Neuron (in vitro differentiated cells): Measurements from ENCODE around the gene HEATR5A.
"Not testable (repeated sequence)": the region's sequence is repeated elsewhere in the genome, so short reads cannot be mapped to it uniquely, and the experiment has no call there.

Source experiments
- H2AFZ ChIP-seq: one replicate; pipeline ENCODE4 v1.6.1; 2013; ENCODE audit warnings: low read depth, mild to moderate bottlenecking, inconsistent platforms, low read length, moderate library complexity
- H3K27me3 ChIP-seq: one replicate; pipeline ENCODE4 v1.6.1; 2013; ENCODE audit warnings: low read length; ENCODE audit not compliant: insufficient read depth
- H3K36me3 ChIP-seq: one replicate; pipeline ENCODE4 v1.6.1; 2013; ENCODE audit warnings: low read length; ENCODE audit not compliant: insufficient read depth
- H3K4me1 ChIP-seq: one replicate; pipeline ENCODE4 v1.6.1; 2013; ENCODE audit warnings: low read length; ENCODE audit not compliant: insufficient read depth
- H3K4me3 ChIP-seq: 2 replicates; pipeline ENCODE4 v1.5.1; 2013; ENCODE audit warnings: mild to moderate bottlenecking, low read length, moderate library complexity
- H3K9me3 ChIP-seq: one replicate; pipeline ENCODE4 v1.6.1; 2013; ENCODE audit warnings: low read length

Gene HEATR5A

DNA sequence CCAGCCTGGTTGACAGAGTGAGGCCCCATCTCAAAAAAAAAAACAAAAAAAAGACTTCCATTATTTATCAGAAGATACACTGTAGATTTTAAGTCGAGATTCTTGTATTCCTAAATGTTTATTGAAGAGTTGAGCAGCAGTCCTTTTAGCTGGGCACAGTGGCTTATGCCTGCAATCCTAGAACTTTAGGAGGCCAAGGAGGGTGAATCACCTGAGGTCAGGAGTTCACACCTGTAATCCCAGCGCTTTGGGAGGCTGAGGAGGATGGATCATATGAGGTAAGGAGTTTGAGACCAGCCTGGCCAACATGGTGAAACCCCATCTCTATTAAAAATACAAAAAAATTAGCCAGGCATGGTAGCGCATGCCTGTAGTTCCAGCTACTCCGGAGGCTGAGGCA lies 57.6 kb downstream of the HEATR5A start:
- Histone ChIP-seq H3K4me1 (no peaks in the 10 kb centered on the region), H3K9me3 (no peaks in the 10 kb centered on the region), H3K4me3 (no peak overlapping the region), H3K27me3 (no peaks in the 10 kb centered on the region), H3K36me3 (peaks cover 13% of the 10 kb centered on the region), H2AFZ (no peak overlapping the region)

- H3K9me3 ChIP-seq, H2AFZ ChIP-seq, H3K27me3 ChIP-seq, H3K4me1 ChIP-seq, H3K4me3 ChIP-seq: not testable (repeated sequence)
- H3K36me3 ChIP-seq, result peaks cover 17% of the 10 kb centered on the region
Observed at GRCh38 chr14:31361761-31362160, 58.6 kb downstream of the HEATR5A start.

DNA sequence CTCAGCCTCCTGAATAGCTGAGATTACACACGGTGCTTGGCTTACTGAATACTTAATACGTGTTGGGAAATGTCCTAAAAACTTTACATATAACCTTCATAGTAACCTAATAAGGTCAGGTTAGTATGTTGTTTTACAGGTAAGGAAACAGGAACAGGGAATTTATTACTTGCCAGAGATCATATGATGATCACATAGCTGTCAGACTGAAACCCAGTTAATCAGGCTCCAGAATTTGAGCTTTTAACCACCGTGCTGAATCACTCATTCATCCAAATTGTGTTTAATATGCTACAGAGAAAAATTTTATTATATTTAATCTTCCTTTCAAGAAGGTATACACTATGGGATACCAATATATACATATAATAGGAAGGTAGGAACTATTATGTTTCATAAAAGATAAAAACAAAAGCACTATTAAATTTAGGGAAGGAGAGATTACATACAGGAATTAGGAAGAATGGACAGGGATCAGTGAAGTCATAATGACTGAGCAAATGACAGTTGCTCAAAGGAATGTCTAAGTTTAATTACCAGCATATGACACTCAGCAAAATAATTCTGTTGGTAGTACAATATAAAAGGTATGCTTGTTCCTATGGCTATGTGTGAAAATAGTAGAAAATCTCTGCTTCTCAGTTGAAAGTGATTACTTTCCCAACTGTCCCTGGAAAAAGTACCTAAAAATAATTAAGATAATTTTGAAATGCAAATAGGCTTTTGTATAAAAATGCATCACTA lies 59.3 kb downstream of the HEATR5A start:
- Histone ChIP-seq H3K36me3 (peaks cover 17% of the 10 kb centered on the region), H2AFZ (no peak overlapping the region), H3K4me1 (no peaks in the 10 kb centered on the region), H3K27me3 (no peaks in the 10 kb centered on the region), H3K4me3 (no peak overlapping the region), H3K9me3 (no peaks in the 10 kb centered on the region)

DNA sequence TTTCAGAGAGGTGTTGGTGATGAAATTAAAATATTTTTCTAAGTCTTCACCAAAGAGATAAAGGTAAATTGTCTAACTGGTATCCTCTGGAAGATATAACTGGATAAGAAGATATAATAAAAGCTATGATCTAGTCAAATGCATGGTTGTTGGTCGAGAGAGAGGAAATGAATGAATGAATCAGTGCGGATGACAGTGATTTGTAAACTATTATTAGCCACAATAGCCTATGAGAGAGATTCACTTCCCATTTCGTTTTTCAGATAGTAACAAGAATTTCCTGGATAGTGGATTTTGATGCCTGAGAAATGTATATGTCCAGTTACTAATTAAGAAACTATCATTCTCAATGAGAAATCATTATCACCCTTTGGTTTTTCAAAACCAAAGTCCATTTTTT lies 63.1 kb downstream of the HEATR5A start:
- Histone ChIP-seq H3K27me3 (no peaks in the 10 kb centered on the region), H3K36me3 (peaks cover 17% of the 10 kb centered on the region), H3K9me3 (no peaks in the 10 kb centered on the region), H2AFZ (no peak overlapping the region), H3K4me3 (no peak overlapping the region), H3K4me1 (no peaks in the 10 kb centered on the region)

GRCh38 chr14:31346097-31346496 lies 74.3 kb downstream of the HEATR5A start:
- Histone ChIP-seq H3K4me1 (no peaks in the 10 kb centered on the region), H2AFZ (no peak overlapping the region), H3K9me3 (no peaks in the 10 kb centered on the region), H3K27me3 (no peaks in the 10 kb centered on the region), H3K4me3 (no peak overlapping the region), H3K36me3 (peaks cover 41% of the 10 kb centered on the region)

GRCh38 chr14:31341280-31341679 lies 79.1 kb downstream of the HEATR5A start:
- Histone ChIP-seq H3K36me3 (peaks cover 40% of the 10 kb centered on the region), H3K9me3 (no peaks in the 10 kb centered on the region), H3K4me1 (no peaks in the 10 kb centered on the region), H2AFZ (no peak overlapping the region), H3K4me3 (no peak overlapping the region), H3K27me3 (no peaks in the 10 kb centered on the region)

DNA sequence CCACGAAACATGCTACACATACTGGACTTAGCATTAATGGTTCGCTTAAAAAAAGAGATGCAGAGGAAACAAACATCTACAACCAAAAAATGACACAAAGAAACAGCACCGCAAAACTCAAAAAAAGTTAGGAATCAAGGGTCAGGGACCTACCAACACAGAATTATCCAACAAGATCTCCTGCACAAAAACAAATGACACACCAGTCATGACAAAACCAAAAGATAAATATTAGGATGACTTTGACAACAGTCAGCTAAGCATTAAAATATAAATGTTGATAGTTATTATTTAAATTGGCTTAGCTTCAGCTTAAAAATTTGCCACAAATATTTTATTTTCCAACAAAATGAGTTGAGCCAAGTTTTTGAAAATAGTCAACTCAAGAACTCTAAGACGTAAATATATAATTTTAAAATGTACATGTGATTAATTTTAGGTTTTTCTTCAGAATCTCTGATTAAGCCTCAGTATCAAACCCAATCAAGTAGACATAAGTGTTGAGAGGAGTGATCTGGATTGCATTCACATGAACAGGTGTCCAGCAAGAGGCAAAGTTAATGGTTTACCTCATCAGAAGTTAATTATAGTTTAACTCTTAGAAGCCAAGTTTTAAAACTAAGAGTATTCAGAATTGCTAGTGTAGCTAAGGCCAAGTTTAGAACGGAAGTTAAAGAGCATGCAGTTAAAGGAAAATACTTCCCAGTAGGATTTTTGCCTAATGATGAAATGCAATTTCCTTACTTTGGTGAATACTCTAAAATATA lies 79.9 kb downstream of the HEATR5A start:
- Histone ChIP-seq H3K27me3 (no peaks in the 10 kb centered on the region), H2AFZ (no peak overlapping the region), H3K4me3 (no peak overlapping the region), H3K36me3 (peaks cover 35% of the 10 kb centered on the region), H3K9me3 (no peaks in the 10 kb centered on the region), H3K4me1 (no peaks in the 10 kb centered on the region)

DNA sequence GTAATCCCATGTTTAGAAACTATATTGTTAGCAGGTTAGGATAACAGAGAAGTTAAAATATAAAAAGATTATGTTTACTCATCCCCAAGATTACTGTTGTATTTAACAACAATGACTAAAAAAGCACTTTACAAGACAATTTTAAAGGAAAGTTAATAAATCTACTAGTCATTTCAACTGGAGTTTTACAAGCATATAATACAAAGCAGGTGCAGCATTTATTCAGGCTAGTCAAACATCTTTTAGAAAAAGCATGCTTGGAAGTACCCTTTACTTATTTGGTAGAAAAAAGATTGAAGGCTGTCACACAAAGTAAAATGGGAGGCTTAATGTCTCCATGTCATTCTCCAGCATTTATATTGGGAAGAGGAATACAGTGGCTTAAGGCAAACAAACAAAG lies 80.6 kb downstream of the HEATR5A start:
- Histone ChIP-seq H3K9me3 (no peaks in the 10 kb centered on the region), H3K36me3 (peaks cover 29% of the 10 kb centered on the region), H3K4me1 (no peaks in the 10 kb centered on the region), H3K27me3 (no peaks in the 10 kb centered on the region), H3K4me3 (no peak overlapping the region), H2AFZ (no peak overlapping the region)

GRCh38 chr14:31337331-31337730 lies 83.0 kb downstream of the HEATR5A start:
- H3K27me3 ChIP-seq, result no peaks in the 10 kb centered on the region
- H3K9me3 ChIP-seq, result peaks cover 2% of the 10 kb centered on the region
- no peaks in the 10 kb centered on the region for H3K4me1 ChIP-seq
- no peak overlapping the region for H3K4me3 ChIP-seq
- H3K36me3 ChIP-seq, result peaks cover 19% of the 10 kb centered on the region
- no peak overlapping the region for H2AFZ ChIP-seq

GRCh38 chr14:31336646-31337045 lies 83.7 kb downstream of the HEATR5A start:
- no peak overlapping the region for H2AFZ ChIP-seq
- H3K27me3 ChIP-seq, result no peaks in the 10 kb centered on the region
- H3K4me3 ChIP-seq, result no peak overlapping the region
- H3K9me3 ChIP-seq, result peaks cover 2% of the 10 kb centered on the region
- no peaks in the 10 kb centered on the region for H3K4me1 ChIP-seq
- peaks cover 14% of the 10 kb centered on the region for H3K36me3 ChIP-seq

DNA sequence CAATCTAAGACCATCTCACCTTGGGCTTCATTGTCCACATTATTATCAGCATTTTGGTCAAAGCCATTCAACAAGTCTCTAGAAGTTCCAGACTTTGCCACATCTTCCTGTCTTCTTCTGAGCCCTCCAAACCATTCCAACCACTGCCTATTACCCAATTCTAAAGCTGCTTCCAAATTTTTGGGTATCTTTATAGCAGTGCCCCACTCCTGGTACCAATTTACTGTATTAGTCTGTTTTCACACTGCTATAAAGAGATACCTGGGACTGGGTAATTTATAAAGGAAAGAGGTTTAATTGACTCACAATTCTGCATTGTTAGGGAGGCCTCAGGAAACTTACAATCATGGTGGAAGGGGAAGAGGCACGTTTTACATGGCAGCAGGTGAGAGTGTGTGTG lies 89.0 kb downstream of the HEATR5A start:
- H3K36me3 ChIP-seq, H3K4me3 ChIP-seq, H3K4me1 ChIP-seq, H2AFZ ChIP-seq, H3K27me3 ChIP-seq: not testable (repeated sequence)
- peaks cover 16% of the 10 kb centered on the region for H3K9me3 ChIP-seq

- not testable (repeated sequence) for H3K36me3 ChIP-seq, H2AFZ ChIP-seq
Observed at GRCh38 chr14:31329876-31330521, 90.4 kb downstream of the HEATR5A start.

DNA sequence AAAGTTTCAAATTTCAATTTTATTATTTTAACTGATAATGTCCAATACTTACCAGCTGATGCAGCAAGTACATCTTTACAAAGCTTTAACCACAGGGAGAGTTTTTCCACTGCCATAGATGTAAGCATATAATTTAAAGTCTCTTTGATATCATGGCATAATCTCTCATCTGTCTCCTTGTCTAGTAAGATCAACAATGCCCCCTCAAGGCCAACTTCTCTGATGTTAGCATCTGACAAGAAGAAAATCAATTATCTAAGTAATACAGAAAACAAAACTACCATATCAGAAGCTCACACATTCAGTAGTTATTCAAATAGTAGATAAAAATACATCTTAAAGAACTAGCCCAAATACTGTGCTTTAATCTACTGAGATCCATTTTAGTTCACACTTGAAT lies 94.2 kb downstream of the HEATR5A start:
- Histone ChIP-seq H3K9me3 (peaks cover 14% of the 10 kb centered on the region), H3K4me3 (no peak overlapping the region), H3K4me1 (no peaks in the 10 kb centered on the region), H3K36me3 (no peaks in the 10 kb centered on the region), H2AFZ (no peak overlapping the region), H3K27me3 (no peaks in the 10 kb centered on the region)

More at GRCh38 chr14:31329876-31330521, 90.4 kb downstream of the HEATR5A start:
- not testable (repeated sequence) for H3K27me3 ChIP-seq, H3K4me3 ChIP-seq, H3K4me1 ChIP-seq
- peaks cover 16% of the 10 kb centered on the region for H3K9me3 ChIP-seq
